Heart right ventricle (tissue), 16 donors: ENCODE data around the gene WSB2. TPM values are rescaled to one million over a fixed set of nuclear protein-coding genes. Genes with fewer than 3 reads are reported as not detected.

Source experiments
- ATAC-seq, 8 donors: fragments of 200-7000 bp; cut with Tn5 transposase; one replicate each; pipeline ENCODE4 v1.9.1; 2020; ENCODE audit warnings: mild to moderate bottlenecking in 8 of 8, moderate library complexity in 8 of 8, moderate number of reproducible peaks in 1 of 8
- DNase-seq, 2 donors: peaks; one replicate each; pipeline ENCODE4 v3.0.0-alpha.2; 2020
- H3K27ac ChIP-seq, 10 donors: fragments of 200-600 bp; sonication (generic) in 2 of 10; one replicate each; pipeline versions ENCODE4 v1.5.0 to v1.8.0; 2020 to 2022; ENCODE audit warnings: mild to moderate bottlenecking in 3 of 10
- H3K27me3 ChIP-seq, 7 donors: fragments of 200-600 bp; one replicate each; pipeline ENCODE4 v1.8.0; 2021 to 2022; ENCODE audit warnings: mild to moderate bottlenecking in 2 of 7
- H3K36me3 ChIP-seq, 9 donors: fragments of 200-600 bp; sonication (generic) in 1 of 9; one replicate each; pipeline versions ENCODE4 v1.5.0 to v1.8.0; 2020 to 2022; ENCODE audit warnings: mild to moderate bottlenecking in 2 of 9
- H3K4me1 ChIP-seq, 9 donors: fragments of 200-600 bp; sonication (generic) in 1 of 9; one replicate each; pipeline versions ENCODE4 v1.5.0 to v1.8.0; 2020 to 2022; ENCODE audit warnings: mild to moderate bottlenecking in 4 of 9
- H3K4me3 ChIP-seq, 10 donors: fragments of 200-600 bp; sonication (generic) in 2 of 10; one replicate each; pipeline versions ENCODE4 v1.5.0 to v1.8.0; 2020 to 2022; ENCODE audit warnings: mild to moderate bottlenecking in 7 of 10, moderate library complexity in 2 of 10
- H3K9me3 ChIP-seq, 11 donors: fragments of 200-600 bp in 10 of 11; sonication (generic) in 2 of 11; one replicate each; pipeline versions ENCODE4 v1.5.0 to v1.8.0; 2013 to 2022; ENCODE audit warnings: mild to moderate bottlenecking in 2 of 11, control low read depth in 1 of 11, moderate library complexity in 1 of 11
- CTCF ChIP-seq, 9 donors: fragments of 200-600 bp; sonication (generic) in 2 of 9; IDR thresholded peaks; one replicate each; pipeline versions ENCODE4 v1.5.0 to v1.8.0; 2021 to 2022; ENCODE audit warnings: antibody characterized with exemption in 9 of 9, mild to moderate bottlenecking in 5 of 9, moderate library complexity in 1 of 9
- WGBS, 2 donors: extraction: QIAGEN DNeasy Blood & Tissue Kit; methylation state at CpG; one replicate each; pipeline ENCODE4 v1.1.7; 2013; ENCODE audit warnings: inconsistent platforms in 1 of 2; 5-methylcytosine and 5-hydroxymethylcytosine counted together
- intact Hi-C, 10 donors: fragments of 100-400 bp; cut with DNase I; formaldehyde crosslinking; loops; one replicate each; pipeline versions ENCODE4 v1.11.1 to v1.14.2; 2022
- long read RNA-seq, 3 donors: library from polyadenylated mRNA; unstranded; transcript quantifications; one replicate each; pipeline ENCODE4 v2.0.0, GENCODE V29; 2020 to 2021
- polyA plus RNA-seq, 2 donors: library from polyadenylated mRNA; stranded (reverse); fragments of 200-250 nt; gene quantifications; one replicate each; pipeline ENCODE4 v1.2.3, GENCODE V29; 2013
- total RNA-seq, 10 donors: library from RNA; stranded (reverse); fragmentation: NEBNext Ultra II Directional in 3 of 10; extraction: Animal tissue kit (Norgen Biotek cat#: 25700) in 3 of 10; gene quantifications; one replicate each; pipeline versions ENCODE4 v1.2.1 to v1.2.4, GENCODE V29; 2021 to 2023
- donor health status: Arrhythmogenic right ventricular cardiomyopathy.
- donor health status: ischemic (EF 13 %, LVEDD 7.1; RV severe dilation, severe dysfunction).
- donor health status: healthy with polysubstance abuse.
- donor health status: DM: no; HTN: yes; CAD: no.
- donor health status: DM: no; HTN: no; CAD: no.
- donor health status: ischemic (EF 25% LVEDD 6.9; RV normal size, moderate dysfunction).
- donor health status: ischemic (EF 25% LVEDD 5.7; RV mildly dilated, moderate dysfunction).
- donor health status: healthy.
- donor health status: DM: yes; HTN: yes; CAD: no.
- donor health status: Ischemic cardiomyopathy.
- donor health status: ischemic (EF 35%, LVEDD 5.7; RV mildly dilated, moderate dysfunction).
- donor health status: nonischemic (EF 11% LVEDD 7.7; RV severe dilation, severe dysfunction).
- donor health status: DM: yes; HTN: yes; CAD: no.
- donor health status: PGD.
- donor health status: ischemic (EF 29% LVEDD 5.4; RV normal size, mild dysfunction).
- donor health status: nonischemic (EF 23%, LVEDD 6.1; RV moderate dilation, normal function).

WSB2 gene
- total RNA-seq: 100 to 1,000 TPM in 4 of 10 donors, 10 to 100 TPM in 6; 89.8 to 125 (median 98.2) TPM
- 10 to 100 TPM; 52.2 to 83.1 TPM for polyA plus RNA-seq
- long read RNA-seq, donor 1, transcript WSB2-201 (9 exons, 2,646 nt): major isoform, 101 of 140 reads
- long read RNA-seq, donor 1, transcript WSB2-203 (8 exons, 1,328 nt): minor isoform, 6 of 140 reads
- long read RNA-seq, donor 1, partial matches to known transcripts: 26 of 140 reads
- long read RNA-seq, donor 1, other reads (novel, unspliced or antisense): 6 of 140 reads
- long read RNA-seq, donor 2, transcript WSB2-201 (9 exons, 2,646 nt): major isoform, 164 of 212 reads
- long read RNA-seq, donor 2, partial matches to known transcripts: 37 of 212 reads
- long read RNA-seq, donor 2, other reads (novel, unspliced or antisense): 3 of 212 reads
- long read RNA-seq, donor 3, transcript WSB2-203 (8 exons, 1,328 nt): minor isoform, 5 of 116 reads
- long read RNA-seq, donor 3, transcript WSB2-201 (9 exons, 2,646 nt): major isoform, 25 of 116 reads
- long read RNA-seq, donor 3, partial matches to known transcripts: 84 of 116 reads
- long read RNA-seq, donor 3, other reads (novel, unspliced or antisense): 1 of 116 reads

GRCh38 chr12:118061011-118061872 is at the start of gene WSB2:
WSB2 (minus strand) TSS chr12:118061179; CDS start chr12:118061048, 131 bp downstream.
- Histone ChIP-seq H3K36me3 (peaks cover 0 to 6% (median 0%) of the 10 kb centered on the region in 9 donors), H3K27me3 (no peaks in the 10 kb centered on the region), H3K9me3 (no peaks in the 10 kb centered on the region), H3K4me1 (peaks cover 0 to 70% (median 35%) of the 10 kb centered on the region in 9 donors), H3K4me3 (peak within 1 kb of the TSS; percentile 71 to 94 (median 84)), H3K27ac (peak within 1 kb of the TSS; percentile 93 to 99 (median 98))
- DNase-seq: peak; percentile 84 to 91
- peak; percentile 58 to 80 (median 76) for ATAC-seq
- WGBS, 2 donors: 1 to 2% methylated on average over 50 to 64 of the region's 76 CpGs
- intact Hi-C loops: loop anchor here in 7 of 10 donors (5.0 to 10.0 kb wide), 6 partner anchors 41 to 314 kb away; partner anchors contain the start of genes VSIG10 (in 6 of the 7), PEBP1 (in 4 of the 7), TAOK3 (in 2 of the 7) and RFC5 (in 1 of the 7)
- no peak for TF ChIP-seq CTCF (IDR thresholded peaks at IDR 0.05)

DNA sequence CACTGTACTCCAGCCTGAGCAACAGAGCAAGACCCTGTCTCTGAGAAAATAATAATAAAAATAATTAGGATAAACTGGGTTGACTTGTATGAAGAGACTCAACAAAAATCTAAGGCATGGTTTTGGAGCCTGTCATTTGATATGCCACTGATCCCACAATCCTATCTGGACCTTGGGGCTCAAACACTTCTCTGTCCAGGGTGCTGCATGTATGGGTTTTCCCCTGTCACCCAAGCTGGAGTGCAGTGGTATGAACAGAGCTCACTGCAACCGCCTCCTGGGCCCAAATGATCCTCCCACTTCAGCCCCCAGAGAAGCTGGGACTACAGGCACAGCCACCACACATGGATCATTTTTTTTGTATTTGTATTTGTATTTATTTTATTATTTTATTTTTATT is 48.1 kb upstream of the WSB2 start:
- Histone ChIP-seq H3K36me3 (no peaks in the 10 kb centered on the region), H3K4me3 (no peak overlapping the region), H3K27me3 (no peaks in the 10 kb centered on the region), H3K9me3 (no peaks in the 10 kb centered on the region), H3K27ac (no peak overlapping the region), H3K4me1 (peaks cover 0 to 7% (median 6%) of the 10 kb centered on the region in 9 donors)
- WGBS, 2 donors: 89 to 90% methylated on average over 1 of the region's 1 CpG
- TF ChIP-seq CTCF (IDR thresholded peaks at IDR 0.05): no peak
- DNase-seq: no peak
- intact Hi-C loops: no loop called here
- no peak for ATAC-seq

GRCh38 chr12:118107694-118108093 is 46.7 kb upstream of the WSB2 start:
- ATAC-seq (no peak), DNase-seq (no peak)
- 95% methylated on average over 8 of the region's 8 CpGs for WGBS, 2 donors
- peaks cover 0 to 8% (median 0%) of the 10 kb centered on the region in 7 donors for H3K27me3 ChIP-seq
- intact Hi-C loops: no loop called here
- H3K36me3 ChIP-seq: no peaks in the 10 kb centered on the region
- peaks cover 0 to 15% (median 11%) of the 10 kb centered on the region in 9 donors for H3K4me1 ChIP-seq
- H3K4me3 ChIP-seq: no peak overlapping the region
- H3K9me3 ChIP-seq: no peaks in the 10 kb centered on the region
- no peak overlapping the region for H3K27ac ChIP-seq
- TF ChIP-seq CTCF (IDR thresholded peaks at IDR 0.05): no peak

- no peak for TF ChIP-seq CTCF (IDR thresholded peaks at IDR 0.05)
- no peak for ATAC-seq
- DNase-seq: no peak
- no peak overlapping the region for H3K27ac ChIP-seq
- H3K4me1 ChIP-seq: peaks cover 0 to 20% (median 14%) of the 10 kb centered on the region in 9 donors
- no peak overlapping the region for H3K4me3 ChIP-seq
- H3K9me3 ChIP-seq: no peaks in the 10 kb centered on the region
- peaks cover 0 to 8% (median 0%) of the 10 kb centered on the region in 7 donors for H3K27me3 ChIP-seq
- no peaks in the 10 kb centered on the region for H3K36me3 ChIP-seq
- intact Hi-C loops: no loop called here
- WGBS, 2 donors: 71 to 83% methylated on average over 4 of the region's 4 CpGs
Observed at GRCh38 chr12:118107011-118107410, 46.0 kb upstream of the WSB2 start.
